Kidney (tissue), 14 donors: ENCODE measurements around the gene OXLD1. TPM values are rescaled to one million over a fixed set of nuclear protein-coding genes. Genes with fewer than 3 reads are reported as not detected.

ENCODE experiments used
- DNase-seq, 5 donors: peaks; one replicate each; pipeline ENCODE4 v3.0.0-alpha.2; 2013 to 2020
- FAIRE-seq: peaks from 2 replicates; lab custom pipeline; 2012; peaks lifted over from hg19 to GRCh38; lab: Jason Lieb, UNC
- H3K27ac ChIP-seq, 2 donors: one replicate each; pipeline ENCODE4 v1.7.0; 2013; ENCODE audit warnings: low read depth in 2 of 2, low read length in 2 of 2, inconsistent platforms in 1 of 2
- H3K27me3 ChIP-seq: one replicate; pipeline ENCODE4 v1.7.1; 2013; ENCODE audit warnings: low read length, inconsistent platforms; ENCODE audit not compliant: control insufficient read depth, insufficient read depth
- H3K36me3 ChIP-seq, 3 donors: one replicate each; pipeline versions ENCODE4 v1.7.0 to v1.7.1; 2013; ENCODE audit warnings: low read length in 3 of 3, control low read depth in 1 of 3, inconsistent platforms in 1 of 3; ENCODE audit not compliant: insufficient read depth in 3 of 3, control insufficient read depth in 2 of 3
- H3K4me1 ChIP-seq, 3 donors: one replicate each; pipeline versions ENCODE4 v1.7.0 to v1.7.1; 2013; ENCODE audit warnings: low read length in 3 of 3, inconsistent platforms in 1 of 3, low read depth in 1 of 3; ENCODE audit not compliant: control insufficient read depth in 2 of 3, insufficient read depth in 2 of 3
- H3K4me3 ChIP-seq, 3 donors: one replicate each; pipeline versions ENCODE4 v1.7.0 to v1.8.1; 2013; ENCODE audit warnings: low read length in 3 of 3, control low read depth in 1 of 3, inconsistent platforms in 1 of 3
- H3K9ac ChIP-seq, 3 donors: one replicate each; pipeline versions ENCODE4 v1.7.0 to v1.7.1; 2013; ENCODE audit warnings: low read length in 3 of 3, control low read depth in 1 of 3, inconsistent platforms in 1 of 3
- H3K9me3 ChIP-seq, 3 donors: one replicate each; pipeline versions ENCODE4 v1.7.0 to v1.7.1; 2013; ENCODE audit warnings: low read length in 3 of 3, control low read depth in 1 of 3, inconsistent platforms in 1 of 3; ENCODE audit not compliant: control insufficient read depth in 2 of 3, insufficient read depth in 1 of 3
- CTCF ChIP-seq: IDR thresholded peaks from 3 replicates; pipeline ENCODE4 v1.5.1; 2012; ENCODE audit warnings: mild to moderate bottlenecking, moderate library complexity, borderline replicate concordance; ENCODE audit not compliant: insufficient read depth; ENCODE audit errors: extremely low read depth
- intact Hi-C: fragments of 100-400 bp; cut with DNase I; formaldehyde crosslinking; loops from one replicate; pipeline ENCODE4 v1.11.1; 2022
- polyA plus RNA-seq: library from polyadenylated mRNA; stranded (reverse); fragments of 350-450 nt; fragmentation: Illumina TruSeq; extraction: RNeasy Lipid Tissue Mini Kit (QIAGEN cat#74804); gene quantifications from one replicate; pipeline ENCODE4 v1.2.3, GENCODE V29; 2014; ENCODE audit warnings: low read depth, low replicate concordance; ENCODE audit not compliant: insufficient read depth
- total RNA-seq: library from RNA; stranded (reverse); fragmentation: NEBNext Ultra II Directional; extraction: Animal tissue kit (Norgen Biotek cat#: 25700); gene quantifications from one replicate; pipeline ENCODE4 v1.2.1, GENCODE V29; 2021
- donor health status: control.
- donor health status: control.
- donor health status: control.
- donor health status: control.
- donor health status: control.
- donor health status: DM: yes; HTN: yes; CAD: no.
- donor health status: Normal renal cell carcinoma (clear cell type).

The OXLD1 gene
- total and polyA plus RNA-seq, 2 donors from 2014 or later, result 28.2 to 51.9 TPM

- FAIRE-seq, result no peak
Observed at GRCh38 chr17:81697261-81698044, 31.0 kb upstream of the OXLD1 start.

GRCh38 chr17:81696218-81696941 is 30.0 kb upstream of the OXLD1 start:
- H3K9me3 ChIP-seq, result no peaks in the 10 kb centered on the region
- TF ChIP-seq CTCF, result no peak
- peaks cover 0 to 55% (median 18%) of the 10 kb centered on the region in 3 donors for H3K36me3 ChIP-seq
- H3K27me3 ChIP-seq, result no peaks in the 10 kb centered on the region
- H3K4me3 ChIP-seq, result no peak overlapping the region
- FAIRE-seq (no peak), DNase-seq (no peak)
- no peak overlapping the region for H3K27ac ChIP-seq
- peaks cover 0 to 5% (median 3%) of the 10 kb centered on the region in 3 donors for H3K4me1 ChIP-seq
- no peak overlapping the region for H3K9ac ChIP-seq
- intact Hi-C loops, result no loop called here

More at GRCh38 chr17:81697261-81698044, 31.0 kb upstream of the OXLD1 start:
- TF ChIP-seq CTCF, result no peak
- H3K36me3 ChIP-seq, result peaks cover 0 to 52% (median 21%) of the 10 kb centered on the region in 3 donors
- H3K9me3 ChIP-seq, result no peaks in the 10 kb centered on the region
- no peak overlapping the region for H3K9ac ChIP-seq
- H3K27ac ChIP-seq, result no peak overlapping the region
- H3K4me3 ChIP-seq, result no peak overlapping the region
- intact Hi-C loops, result no loop called here
- no peak for DNase-seq
- peaks cover 0 to 14% (median 7%) of the 10 kb centered on the region in 3 donors for H3K4me1 ChIP-seq
- no peaks in the 10 kb centered on the region for H3K27me3 ChIP-seq

- no peaks in the 10 kb centered on the region for H3K27me3 ChIP-seq
- intact Hi-C loops, result no loop called here
- H3K36me3 ChIP-seq, result peaks cover 0 to 49% (median 16%) of the 10 kb centered on the region in 3 donors
- no peak for FAIRE-seq
- H3K4me1 ChIP-seq, result peaks cover 0 to 2% (median 0%) of the 10 kb centered on the region in 3 donors
- DNase-seq, result no peak
- no peak for TF ChIP-seq CTCF
- no peaks in the 10 kb centered on the region for H3K9me3 ChIP-seq
- no peak overlapping the region for H3K27ac ChIP-seq
- no peak overlapping the region for H3K4me3 ChIP-seq
- no peak overlapping the region for H3K9ac ChIP-seq
Observed at GRCh38 chr17:81695801-81696200, 29.4 kb upstream of the OXLD1 start.
